ENCODE data around the gene CASP4. TPM values are rescaled to one million over a fixed set of nuclear protein-coding genes. Genes with fewer than 3 reads are reported as not detected.
A peak's percentile ranks its signal among the peaks of the same experiment; 100 is the strongest.

The CASP4 gene
- polyA plus RNA-seq, 3 donors from 2014 or later = 141 to 184 (median 142) TPM

DNA sequence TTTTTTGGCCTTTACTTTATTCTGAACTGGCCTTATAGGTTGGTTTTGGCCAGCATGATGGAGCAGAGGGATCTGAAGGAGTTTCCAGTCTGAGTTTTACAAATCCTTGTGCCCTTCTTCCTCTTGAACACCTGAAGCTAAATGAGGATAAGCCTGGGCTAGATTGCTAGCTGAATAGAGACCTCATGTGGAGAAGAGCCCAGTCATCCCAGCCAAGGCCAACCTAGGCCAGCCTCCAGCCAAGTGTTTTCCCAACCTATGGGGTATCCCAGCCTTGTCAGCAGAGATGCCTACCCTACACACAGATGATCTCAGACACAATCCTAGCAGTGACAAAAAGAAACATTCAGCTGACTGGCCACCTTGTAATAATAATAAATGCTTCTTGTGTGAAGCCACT lies 69.1 kb downstream of the CASP4 start:
- DNase-seq = no peak
- Mint-ChIP-seq H3K4me3 (peak overlapping the region in 2 of 5 donors; percentile 1 to 35), H3K27ac (peak overlapping the region in 1 of 6 donors; percentile 20), H3K27me3 (ENCODE audit: low read depth in 3 of 3) (no peaks in the 10 kb centered on the region), H3K4me1 (peaks cover 41 to 53% of the 10 kb centered on the region in 2 donors), H3K9me3 (no peaks in the 10 kb centered on the region), H3K36me3 (peaks cover 30 to 35% (median 30%) of the 10 kb centered on the region in 3 donors)

DNA sequence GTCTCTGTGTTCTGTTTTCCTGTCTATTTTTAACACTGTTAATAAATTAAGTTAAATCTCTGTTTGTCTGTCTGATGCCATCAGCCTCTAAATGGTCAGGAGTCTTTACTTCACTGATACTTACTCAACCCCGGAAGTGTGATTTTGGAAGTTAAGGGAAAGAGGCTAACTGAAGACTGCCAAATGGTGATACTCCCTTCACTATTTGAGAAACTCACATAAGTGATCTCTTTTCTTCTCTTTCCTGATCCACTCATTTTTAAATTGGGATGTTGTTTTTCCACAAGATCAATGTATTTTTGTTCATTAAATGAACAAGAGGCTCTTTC lies 69.7 kb downstream of the CASP4 start:
- no peak for DNase-seq
- Mint-ChIP-seq H3K27ac (peak overlapping the region in 5 of 6 donors; percentile 65 to 90 (median 89)), H3K27me3 (ENCODE audit: low read depth in 3 of 3) (peaks cover 0 to 3% (median 0%) of the 10 kb centered on the region in 3 donors), H3K9me3 (no peaks in the 10 kb centered on the region), H3K4me3 (peak overlapping the region; percentile 73 to 87 (median 78)), H3K4me1 (peaks cover 41 to 53% of the 10 kb centered on the region in 2 donors), H3K36me3 (peaks cover 25 to 30% (median 25%) of the 10 kb centered on the region in 3 donors)

DNA sequence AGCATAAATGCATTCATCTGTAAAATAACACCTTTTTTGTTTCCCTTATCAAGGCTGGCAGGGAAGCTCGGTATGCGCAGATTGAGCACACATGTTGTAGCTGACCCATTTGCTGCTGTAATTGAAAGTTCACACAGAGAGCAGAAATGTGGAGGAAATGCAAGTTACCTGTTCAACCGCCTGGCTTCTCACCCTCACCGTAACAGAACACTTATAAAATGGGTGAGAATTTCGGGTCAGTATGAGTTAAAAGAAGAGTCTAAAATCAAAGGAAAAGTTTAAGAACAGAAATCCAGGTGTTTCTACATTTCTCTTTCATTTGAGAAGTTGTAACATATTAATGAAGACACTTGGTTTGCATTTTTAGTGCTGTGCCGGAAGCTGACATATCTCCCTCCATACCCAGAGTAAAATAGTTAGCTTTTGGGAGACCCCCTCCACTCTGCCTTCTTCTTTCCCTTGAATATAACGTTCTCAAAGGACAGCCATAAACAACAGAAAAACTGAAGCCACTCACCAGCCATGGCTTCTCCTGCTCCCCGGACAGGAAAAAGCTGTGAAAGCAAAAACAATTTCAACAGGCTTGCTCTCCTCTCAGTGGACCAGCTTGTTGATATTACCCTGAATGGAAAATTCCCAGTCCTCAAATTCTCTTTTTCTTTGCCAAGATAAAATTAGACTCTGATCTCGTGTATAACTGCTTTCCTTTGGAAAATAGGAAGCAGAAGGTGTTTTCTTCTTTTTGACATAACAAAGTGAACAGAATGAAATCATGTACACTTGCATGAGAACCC lies 70.3 kb downstream of the CASP4 start, which contains the start of gene CASP12:
Gene CASP12 (minus strand): TSS at position 570 of the 794 bp plus-strand sequence.
- H3K4me3 Mint-ChIP-seq = peak within 1 kb of the TSS; percentile 73 to 87 (median 78)
- peak in 2 of 3 donors; percentile 9 to 33 for DNase-seq
- H3K27ac Mint-ChIP-seq = peak within 1 kb of the TSS; percentile 65 to 90 (median 81)
- no peaks in the 10 kb centered on the region for H3K9me3 Mint-ChIP-seq
- H3K4me1 Mint-ChIP-seq = peaks cover 41 to 53% of the 10 kb centered on the region in 2 donors
- peaks cover 19 to 24% (median 20%) of the 10 kb centered on the region in 3 donors for H3K36me3 Mint-ChIP-seq
- H3K27me3 Mint-ChIP-seq (ENCODE audit: low read depth in 3 of 3) = peaks cover 0 to 3% (median 0%) of the 10 kb centered on the region in 3 donors

DNA sequence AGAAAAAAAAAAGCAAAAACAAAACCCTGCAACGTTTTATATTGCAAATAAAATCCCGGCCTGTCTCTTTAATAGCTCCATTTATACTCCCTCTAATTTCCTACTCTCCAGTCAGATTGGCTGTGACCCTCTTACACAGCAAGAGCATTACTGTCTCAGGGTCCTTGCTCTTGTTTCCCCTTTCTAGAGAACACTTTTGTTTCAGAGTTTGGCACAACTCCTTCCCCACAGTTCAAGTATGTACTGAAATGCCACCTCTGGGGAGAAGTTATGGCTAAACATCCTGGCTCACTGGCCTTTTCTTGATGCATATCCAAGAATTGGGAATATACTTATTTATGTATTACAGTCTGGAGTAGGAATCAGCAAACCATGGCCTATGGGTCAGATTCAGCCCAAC lies 72.7 kb downstream of the CASP4 start:
- Mint-ChIP-seq H3K36me3 (peaks cover 0 to 5% (median under 1%) of the 10 kb centered on the region in 3 donors), H3K27me3 (ENCODE audit: low read depth in 3 of 3) (peaks cover 0 to 3% (median 0%) of the 10 kb centered on the region in 3 donors), H3K9me3 (no peaks in the 10 kb centered on the region), H3K27ac (peak overlapping the region in 1 of 6 donors; percentile 2), H3K4me3 (no peak overlapping the region), H3K4me1 (peaks cover 27 to 36% of the 10 kb centered on the region in 2 donors)
- no peak for DNase-seq

DNA sequence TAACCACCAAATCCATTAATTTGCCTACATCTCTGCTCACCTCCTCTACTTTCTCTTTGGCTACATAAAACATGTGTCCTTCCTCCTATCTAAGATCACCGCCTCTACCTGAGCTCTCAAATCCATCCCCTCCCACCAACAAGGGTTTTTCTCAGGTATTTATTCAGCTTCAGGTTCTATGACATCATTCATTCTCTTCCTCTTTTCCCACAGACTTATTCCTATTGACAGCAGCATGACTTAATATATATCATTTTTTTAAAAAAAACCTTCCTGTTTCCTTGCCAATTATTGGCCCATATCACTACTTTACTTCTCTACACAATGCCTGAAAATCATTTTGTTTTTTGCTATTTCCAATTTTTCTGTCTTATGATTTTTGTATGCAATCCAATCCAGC lies 74.5 kb downstream of the CASP4 start:
- Mint-ChIP-seq H3K27ac (no peak overlapping the region), H3K4me1 (peaks cover 19 to 22% of the 10 kb centered on the region in 2 donors), H3K4me3 (no peak overlapping the region), H3K27me3 (ENCODE audit: low read depth in 3 of 3) (peaks cover 0 to 3% (median 0%) of the 10 kb centered on the region in 3 donors), H3K9me3 (no peaks in the 10 kb centered on the region), H3K36me3 (no peaks in the 10 kb centered on the region)
- DNase-seq = no peak

Other genes starting within 250 kb of the CASP4 start
- gene CASP12, start 70.1 kb downstream of the CASP4 start, polyA plus RNA-seq = not detected
- not detected for gene CASP5, start 54.6 kb upstream of the CASP4 start, polyA plus RNA-seq
- 100 to 1,000 TPM; 107 to 166 (median 115) TPM for gene CASP1, start 66.6 kb upstream of the CASP4 start, polyA plus RNA-seq
- 100 to 1,000 TPM; 297 to 386 (median 368) TPM for gene CARD16, start 76.8 kb upstream of the CASP4 start, polyA plus RNA-seq
- not detected for gene CARD18, start 171.2 kb upstream of the CASP4 start, polyA plus RNA-seq